Activated naive CD4-positive, alpha-beta T cell (primary cell): Measurements from ENCODE around the gene SH3RF3.

ENCODE experiments used
- DNase-seq, 4 experiments: peaks; one replicate each; lab custom pipeline; 2025; lab: John Stamatoyannopoulos, UW

Gene SH3RF3

GRCh38 chr2:109337221-109337620, 208.2 kb downstream of the SH3RF3 start:
- no peak for DNase-seq

- no peak for DNase-seq
These were observed 210.5 kb downstream of the SH3RF3 start for GRCh38 chr2:109339519-109339966.

GRCh38 chr2:109340381-109340780, 211.4 kb downstream of the SH3RF3 start:
- no peak for DNase-seq

- DNase-seq: no peak
These were observed 212.6 kb downstream of the SH3RF3 start for GRCh38 chr2:109341355-109342255.

GRCh38 chr2:109342256-109342850, 213.3 kb downstream of the SH3RF3 start:
- DNase-seq: no peak

- DNase-seq: no peak
These were observed 213.9 kb downstream of the SH3RF3 start for GRCh38 chr2:109342930-109343329.

- no peak for DNase-seq
These were observed 214.5 kb downstream of the SH3RF3 start for GRCh38 chr2:109343460-109343859.

- no peak for DNase-seq
These were observed 215.3 kb downstream of the SH3RF3 start for GRCh38 chr2:109344270-109344805.

- no peak for DNase-seq
These were observed 216.1 kb downstream of the SH3RF3 start for GRCh38 chr2:109345091-109345490.

- DNase-seq: no peak
These were observed 216.9 kb downstream of the SH3RF3 start for GRCh38 chr2:109345653-109346480.

GRCh38 chr2:109346601-109347228, 217.7 kb downstream of the SH3RF3 start:
- no peak for DNase-seq

GRCh38 chr2:109347626-109348025, 218.6 kb downstream of the SH3RF3 start:
- DNase-seq: no peak

GRCh38 chr2:109348190-109348589, 219.2 kb downstream of the SH3RF3 start:
- DNase-seq: no peak

GRCh38 chr2:109348671-109349502, 219.9 kb downstream of the SH3RF3 start:
- peak in 2 of 4 experiments; percentile 32 to 42 for DNase-seq

GRCh38 chr2:109349503-109350465, 220.8 kb downstream of the SH3RF3 start:
- no peak for DNase-seq

- DNase-seq: no peak
These were observed 221.5 kb downstream of the SH3RF3 start for GRCh38 chr2:109350526-109350925.

GRCh38 chr2:109351164-109351756, 222.3 kb downstream of the SH3RF3 start:
- DNase-seq: no peak

- DNase-seq: no peak
These were observed 223.3 kb downstream of the SH3RF3 start for GRCh38 chr2:109352056-109352897.
